MCF 10A (cell line): ENCODE measurements around the gene RAPSN. TPM values are rescaled to one million over a fixed set of nuclear protein-coding genes. Genes with fewer than 3 reads are reported as not detected.

Experiments
- BruUV-seq: library from RNA; stranded (reverse); fragments of 400-500 nt; replicated peaks from 2 replicates; lab custom pipeline; 2021; lab: Mats Ljungman, UMichigan
- CTCF ChIA-PET: fragments of 300-600 bp; sonication (Branson Sonifier 250); formaldehyde crosslinking; extraction: SDS; loops from one replicate; lab custom pipeline; 2021; ENCODE audit warnings: antibody characterized with exemption, inconsistent platforms; lab: Yijun Ruan, JAX
- POLR2A ChIA-PET: fragments of 300-600, 350-650 bp; sonication (Branson Sonifier 250); formaldehyde crosslinking; extraction: SDS; loops from one replicate; lab custom pipeline; 2020; ENCODE audit warnings: antibody characterized with exemption, inconsistent platforms; lab: Yijun Ruan, JAX
- DNase-seq: peaks from one replicate; pipeline ENCODE4 v3.0.0-alpha.2; 2018; ENCODE audit not compliant: unreplicated experiment
- H3K27ac Mint-ChIP-seq: one replicate; pipeline ENCODE4 v1.8.0; 2022; ENCODE audit warnings: mild to moderate bottlenecking, low read depth, mixed read lengths; ENCODE audit not compliant: unreplicated experiment
- H3K27me3 Mint-ChIP-seq: one replicate; pipeline ENCODE4 v1.8.0; 2022; ENCODE audit warnings: mixed read lengths; ENCODE audit not compliant: insufficient read depth, unreplicated experiment
- H3K36me3 Mint-ChIP-seq: one replicate; pipeline ENCODE4 v1.8.0; 2022; ENCODE audit warnings: mild to moderate bottlenecking, moderate library complexity, mixed read lengths; ENCODE audit not compliant: insufficient read depth, unreplicated experiment
- H3K4me1 Mint-ChIP-seq: one replicate; pipeline ENCODE4 v1.8.0; 2022; ENCODE audit warnings: mixed read lengths; ENCODE audit not compliant: insufficient read depth, unreplicated experiment
- H3K4me3 Mint-ChIP-seq: one replicate; pipeline ENCODE4 v1.8.0; 2022; ENCODE audit warnings: mild to moderate bottlenecking, moderate library complexity, mixed read lengths; ENCODE audit not compliant: unreplicated experiment
- H3K9me3 Mint-ChIP-seq: one replicate; pipeline ENCODE4 v1.8.0; 2022; ENCODE audit warnings: mixed read lengths; ENCODE audit not compliant: unreplicated experiment
- intact Hi-C: fragments of 100-400 bp; cut with micrococcal nuclease; formaldehyde crosslinking; loops from 2 replicates; pipeline ENCODE4 v1.14.1; 2022
- total RNA-seq: library from RNA; stranded (reverse); gene quantifications from 2 replicates; pipeline ENCODE4 v1.2.3, GENCODE V29; 2022
- TF ChIP-seq, protein P1 (sequence below): fragments of 200-600 bp; IDR thresholded peaks from one replicate; pipeline ENCODE4 v1.8.0; 2022; ENCODE audit warnings: antibody characterized with exemption, mild to moderate bottlenecking; ENCODE audit not compliant: unreplicated experiment

Gene RAPSN
- total RNA-seq, 1 experiment from 2014 or later, result 0.51 TPM

DNA sequence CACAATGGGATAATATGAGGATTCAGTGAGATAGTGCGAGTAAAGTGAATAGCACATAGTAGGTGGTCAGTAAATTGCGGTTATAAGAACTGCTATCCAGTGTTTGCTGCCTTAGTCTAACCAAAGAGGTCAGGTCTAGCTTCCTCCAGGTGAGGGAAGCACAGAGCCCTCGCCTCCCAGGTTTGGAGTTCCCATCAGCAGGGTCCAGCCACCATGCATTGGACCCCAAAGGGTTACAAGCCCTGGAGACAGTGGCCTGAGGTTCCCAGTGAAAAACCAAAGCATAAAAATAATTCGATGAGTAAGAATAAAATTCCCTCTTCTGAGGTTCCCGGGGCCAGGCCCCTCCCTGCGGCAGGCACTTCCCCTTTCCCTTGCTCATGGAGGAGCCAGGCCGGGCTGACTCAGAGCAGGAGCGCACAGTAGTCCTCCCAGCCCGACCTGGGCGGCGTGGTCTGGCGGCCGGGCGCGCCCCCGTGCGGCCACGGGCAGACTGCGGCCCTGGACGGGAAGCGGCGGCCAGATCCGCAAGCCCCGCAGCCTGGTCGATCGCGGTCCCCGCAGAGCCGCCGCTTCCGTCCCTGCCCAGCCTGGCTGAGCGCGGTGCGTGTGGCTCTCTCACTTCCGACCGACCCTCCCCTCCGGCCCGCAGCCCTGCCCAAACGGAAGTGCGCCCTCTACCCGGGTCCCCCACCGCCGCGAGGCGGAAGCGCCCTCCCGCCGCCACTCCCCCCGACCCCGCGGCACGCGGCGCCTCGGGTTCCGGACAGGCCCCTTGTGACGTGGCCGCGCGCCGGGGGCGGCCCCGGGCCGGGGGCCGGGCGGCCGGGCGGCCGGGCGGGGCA, 41.0 kb downstream of the RAPSN start, which contains the start of gene SLC39A13:
TSS of gene SLC39A13 (plus strand) at position 845 of the 845 bp plus-strand sequence. CDS start 1,505 bp downstream, outside the sequence.
- Mint-ChIP-seq H3K4me1 (peaks cover 24% of the 10 kb centered on the region), H3K36me3 (peaks cover 27% of the 10 kb centered on the region), H3K27me3 (no peaks in the 10 kb centered on the region), H3K27ac (peak within 1 kb of the TSS; percentile 98), H3K4me3 (peak within 1 kb of the TSS; percentile 93), H3K9me3 (no peaks in the 10 kb centered on the region)
- ChIA-PET POLR2A (interaction anchor here (0.5 to 5.9 kb wide), 18 partner anchors 9 to 615 kb away, joined by 3 to 75 read pairs (median 4); partner anchors contain the start of genes ACP2, CELF1, DDB2 and FNBP4), CTCF (interaction anchor here (0.6 to 2.6 kb wide), 9 partner anchors 8 to 53 kb away, joined by 3 to 24 read pairs (median 3); partner anchors contain the start of genes PSMC3 and SPI1)
- BruUV-seq, result TSS peak; percentile 85
- intact Hi-C loops, result loop anchor here (1.0 to 5.0 kb wide), 3 partner anchors 34 to 231 kb away; partner anchors contain the start of gene ARFGAP2
- peak; percentile 91 for DNase-seq
- TF ChIP-seq, protein P1, sequence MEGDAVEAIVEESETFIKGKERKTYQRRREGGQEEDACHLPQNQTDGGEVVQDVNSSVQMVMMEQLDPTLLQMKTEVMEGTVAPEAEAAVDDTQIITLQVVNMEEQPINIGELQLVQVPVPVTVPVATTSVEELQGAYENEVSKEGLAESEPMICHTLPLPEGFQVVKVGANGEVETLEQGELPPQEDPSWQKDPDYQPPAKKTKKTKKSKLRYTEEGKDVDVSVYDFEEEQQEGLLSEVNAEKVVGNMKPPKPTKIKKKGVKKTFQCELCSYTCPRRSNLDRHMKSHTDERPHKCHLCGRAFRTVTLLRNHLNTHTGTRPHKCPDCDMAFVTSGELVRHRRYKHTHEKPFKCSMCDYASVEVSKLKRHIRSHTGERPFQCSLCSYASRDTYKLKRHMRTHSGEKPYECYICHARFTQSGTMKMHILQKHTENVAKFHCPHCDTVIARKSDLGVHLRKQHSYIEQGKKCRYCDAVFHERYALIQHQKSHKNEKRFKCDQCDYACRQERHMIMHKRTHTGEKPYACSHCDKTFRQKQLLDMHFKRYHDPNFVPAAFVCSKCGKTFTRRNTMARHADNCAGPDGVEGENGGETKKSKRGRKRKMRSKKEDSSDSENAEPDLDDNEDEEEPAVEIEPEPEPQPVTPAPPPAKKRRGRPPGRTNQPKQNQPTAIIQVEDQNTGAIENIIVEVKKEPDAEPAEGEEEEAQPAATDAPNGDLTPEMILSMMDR, result peak; percentile 79

DNA sequence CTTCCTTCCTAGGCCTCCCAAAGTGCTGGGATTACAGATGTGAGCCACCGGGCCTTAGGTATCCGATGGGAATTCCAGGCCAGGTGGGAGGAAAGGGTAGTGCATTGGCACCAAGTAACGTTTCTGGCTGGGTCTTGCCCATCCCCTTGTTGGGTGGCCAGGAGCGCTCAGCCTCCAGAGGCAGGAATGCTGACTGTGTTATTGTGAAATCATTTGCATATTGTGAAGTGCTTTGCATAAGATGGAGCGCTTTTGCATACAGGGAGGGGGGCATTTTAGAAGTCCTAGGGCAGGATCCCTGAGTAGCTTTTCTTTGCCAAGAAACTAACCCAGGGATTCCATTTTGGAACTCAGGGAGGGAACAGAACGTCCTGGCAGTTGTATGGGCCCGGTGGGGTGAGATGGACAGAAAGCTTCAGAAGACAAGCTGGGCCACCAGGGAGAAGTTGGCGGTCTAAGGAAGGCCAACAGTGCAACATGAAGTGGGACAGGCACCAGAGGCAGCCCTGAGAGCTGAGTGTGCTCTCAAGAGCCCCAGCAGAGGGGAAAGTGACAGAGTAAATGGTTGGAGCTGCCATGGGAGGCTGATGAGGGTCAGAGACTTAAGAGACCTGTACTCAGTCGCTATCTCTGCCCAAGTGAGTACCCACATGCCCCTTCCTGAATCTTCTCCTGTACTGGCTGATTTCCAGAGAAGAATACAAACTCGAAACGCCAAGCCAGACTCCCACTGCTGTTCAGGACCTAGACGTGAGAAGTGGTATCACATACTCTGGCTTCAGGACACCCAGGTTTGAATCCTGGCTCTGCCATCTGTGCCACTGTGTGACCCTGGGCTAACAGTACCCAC, 41.8 kb downstream of the RAPSN start:
- H3K9me3 Mint-ChIP-seq, result no peaks in the 10 kb centered on the region
- no peaks in the 10 kb centered on the region for H3K27me3 Mint-ChIP-seq
- no TSS peak for BruUV-seq
- DNase-seq, result no peak
- ChIA-PET CTCF (interaction anchor here (0.6 to 2.6 kb wide), 11 partner anchors 9 to 746 kb away, joined by 3 to 24 read pairs (median 3); partner anchors contain the start of genes PSMC3 and SPI1), POLR2A (interaction anchor here (0.8 to 5.9 kb wide), 10 partner anchors 10 to 192 kb away, joined by 3 to 75 read pairs (median 4); partner anchors contain the start of genes ACP2, CELF1, DDB2 and PSMC3)
- intact Hi-C loops, result loop anchor here (5.0 kb wide), 1 partner anchor 230 kb away; the partner anchor contains the start of gene ARFGAP2
- H3K4me3 Mint-ChIP-seq, result peak overlapping the region; percentile 93
- H3K27ac Mint-ChIP-seq, result peak overlapping the region; percentile 98
- H3K36me3 Mint-ChIP-seq, result peaks cover 19% of the 10 kb centered on the region
- peaks cover 24% of the 10 kb centered on the region for H3K4me1 Mint-ChIP-seq
- TF ChIP-seq, protein P1, result no peak

DNA sequence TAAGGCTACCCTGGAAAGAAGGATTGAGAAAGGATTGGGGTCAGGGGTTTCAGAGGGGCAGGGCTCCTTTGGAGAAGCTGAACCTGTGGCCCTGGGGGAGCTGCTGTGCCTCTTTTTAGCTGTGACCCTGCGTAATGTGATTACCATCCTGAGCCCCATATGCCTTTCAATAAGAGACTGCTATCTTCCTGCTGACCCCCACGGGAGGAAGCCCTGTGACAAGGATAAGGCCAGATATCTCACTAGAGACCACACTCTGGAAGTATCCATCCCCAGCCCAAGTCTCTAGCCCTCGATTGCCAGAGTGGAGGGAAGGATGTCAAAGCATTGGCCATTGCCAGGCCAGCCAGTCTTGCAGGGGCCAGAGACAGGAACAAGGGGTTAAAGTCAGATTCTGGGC, 45.4 kb downstream of the RAPSN start:
- no TSS peak for BruUV-seq
- ChIA-PET POLR2A (no interaction called here), CTCF (interaction anchor here (0.7 to 4.0 kb wide), 5 partner anchors 9 to 50 kb away, joined by 3 to 28 read pairs (median 3); no protein-coding TSS in a partner anchor)
- intact Hi-C loops, result no loop called here
- peaks cover 11% of the 10 kb centered on the region for H3K4me1 Mint-ChIP-seq
- no peaks in the 10 kb centered on the region for H3K9me3 Mint-ChIP-seq
- no peak overlapping the region for H3K4me3 Mint-ChIP-seq
- no peaks in the 10 kb centered on the region for H3K27me3 Mint-ChIP-seq
- peak overlapping the region; percentile 18 for H3K27ac Mint-ChIP-seq
- H3K36me3 Mint-ChIP-seq, result no peaks in the 10 kb centered on the region
- TF ChIP-seq, protein P1, result no peak
- no peak for DNase-seq
